MCF 10A (cell line): ENCODE results near the gene NKAIN4. TPM values are rescaled to one million over a fixed set of nuclear protein-coding genes. Genes with fewer than 3 reads are reported as not detected.

ENCODE experiments used
- BruUV-seq: library from RNA; stranded (reverse); fragments of 400-500 nt; replicated peaks from 2 replicates; lab custom pipeline; 2021; lab: Mats Ljungman, UMichigan
- CTCF ChIA-PET: fragments of 300-600 bp; sonication (Branson Sonifier 250); formaldehyde crosslinking; extraction: SDS; loops from one replicate; lab custom pipeline; 2021; ENCODE audit warnings: antibody characterized with exemption, inconsistent platforms; lab: Yijun Ruan, JAX
- POLR2A ChIA-PET: fragments of 300-600, 350-650 bp; sonication (Branson Sonifier 250); formaldehyde crosslinking; extraction: SDS; loops from one replicate; lab custom pipeline; 2020; ENCODE audit warnings: antibody characterized with exemption, inconsistent platforms; lab: Yijun Ruan, JAX
- DNase-seq: peaks from one replicate; pipeline ENCODE4 v3.0.0-alpha.2; 2018; ENCODE audit not compliant: unreplicated experiment
- H3K27ac Mint-ChIP-seq: one replicate; pipeline ENCODE4 v1.8.0; 2022; ENCODE audit warnings: mild to moderate bottlenecking, low read depth, mixed read lengths; ENCODE audit not compliant: unreplicated experiment
- H3K27me3 Mint-ChIP-seq: one replicate; pipeline ENCODE4 v1.8.0; 2022; ENCODE audit warnings: mixed read lengths; ENCODE audit not compliant: insufficient read depth, unreplicated experiment
- H3K36me3 Mint-ChIP-seq: one replicate; pipeline ENCODE4 v1.8.0; 2022; ENCODE audit warnings: mild to moderate bottlenecking, moderate library complexity, mixed read lengths; ENCODE audit not compliant: insufficient read depth, unreplicated experiment
- H3K4me1 Mint-ChIP-seq: one replicate; pipeline ENCODE4 v1.8.0; 2022; ENCODE audit warnings: mixed read lengths; ENCODE audit not compliant: insufficient read depth, unreplicated experiment
- H3K4me3 Mint-ChIP-seq: one replicate; pipeline ENCODE4 v1.8.0; 2022; ENCODE audit warnings: mild to moderate bottlenecking, moderate library complexity, mixed read lengths; ENCODE audit not compliant: unreplicated experiment
- H3K9me3 Mint-ChIP-seq: one replicate; pipeline ENCODE4 v1.8.0; 2022; ENCODE audit warnings: mixed read lengths; ENCODE audit not compliant: unreplicated experiment
- CTCF ChIP-seq: fragments of 200-600 bp; IDR thresholded peaks from one replicate; pipeline ENCODE4 v1.8.0; 2022; ENCODE audit warnings: antibody characterized with exemption, mild to moderate bottlenecking; ENCODE audit not compliant: unreplicated experiment
- intact Hi-C: fragments of 100-400 bp; cut with micrococcal nuclease; formaldehyde crosslinking; loops from 2 replicates; pipeline ENCODE4 v1.14.1; 2022
- total RNA-seq: library from RNA; stranded (reverse); gene quantifications from 2 replicates; pipeline ENCODE4 v1.2.3, GENCODE V29; 2022

The NKAIN4 gene
- total RNA-seq, 1 experiment from 2014 or later = not detected

GRCh38 chr20:63277466-63278272 is 23.4 kb upstream of the NKAIN4 start:
- H3K36me3 Mint-ChIP-seq = peaks cover 38% of the 10 kb centered on the region
- TF ChIP-seq CTCF = no peak
- ChIA-PET POLR2A (interaction anchor here (0.6 kb wide), 1 partner anchor 221 kb away, joined by 3 read pairs; no protein-coding TSS in a partner anchor), CTCF (interaction anchor here (0.7 to 2.7 kb wide), 6 partner anchors 9 to 259 kb away, joined by 3 to 21 read pairs (median 3); no protein-coding TSS in a partner anchor)
- H3K4me3 Mint-ChIP-seq = no peak overlapping the region
- intact Hi-C loops = no loop called here
- no TSS peak for BruUV-seq
- no peaks in the 10 kb centered on the region for H3K27me3 Mint-ChIP-seq
- no peaks in the 10 kb centered on the region for H3K9me3 Mint-ChIP-seq
- DNase-seq = no peak
- H3K4me1 Mint-ChIP-seq = peaks cover 8% of the 10 kb centered on the region
- H3K27ac Mint-ChIP-seq = no peak overlapping the region

- H3K4me1 Mint-ChIP-seq = peaks cover 8% of the 10 kb centered on the region
- peaks cover 38% of the 10 kb centered on the region for H3K36me3 Mint-ChIP-seq
- BruUV-seq = no TSS peak
- no peak overlapping the region for H3K27ac Mint-ChIP-seq
- CTCF ChIA-PET = interaction anchor here (0.7 to 2.7 kb wide), 5 partner anchors 10 to 62 kb away, joined by 3 to 21 read pairs (median 3); no protein-coding TSS in a partner anchor
- POLR2A ChIA-PET = no interaction called here
- H3K9me3 Mint-ChIP-seq = no peaks in the 10 kb centered on the region
- TF ChIP-seq CTCF = no peak
- DNase-seq = no peak
- no peaks in the 10 kb centered on the region for H3K27me3 Mint-ChIP-seq
- H3K4me3 Mint-ChIP-seq = no peak overlapping the region
- intact Hi-C loops = no loop called here
These were observed 22.7 kb upstream of the NKAIN4 start for GRCh38 chr20:63276956-63277355.

- ChIA-PET CTCF (interaction anchor here (2.7 kb wide), 1 partner anchor 52 kb away, joined by 21 read pairs; no protein-coding TSS in a partner anchor), POLR2A (interaction anchor here (0.5 kb wide), 1 partner anchor 253 kb away, joined by 3 read pairs; no protein-coding TSS in a partner anchor)
- H3K9me3 Mint-ChIP-seq = no peaks in the 10 kb centered on the region
- H3K27me3 Mint-ChIP-seq = no peaks in the 10 kb centered on the region
- H3K36me3 Mint-ChIP-seq = peaks cover 33% of the 10 kb centered on the region
- no peak for DNase-seq
- H3K27ac Mint-ChIP-seq = no peak overlapping the region
- no peak overlapping the region for H3K4me3 Mint-ChIP-seq
- peaks cover 13% of the 10 kb centered on the region for H3K4me1 Mint-ChIP-seq
- intact Hi-C loops = no loop called here
- no TSS peak for BruUV-seq
- no peak for TF ChIP-seq CTCF
These were observed 21.6 kb upstream of the NKAIN4 start for GRCh38 chr20:63275825-63276224.
